Upper lobe of left lung (tissue), 6 donors: ENCODE data around the gene YPEL3. TPM values are rescaled to one million over a fixed set of nuclear protein-coding genes. Genes with fewer than 3 reads are reported as not detected.
"Not testable (repeated sequence)": the region's sequence is repeated elsewhere in the genome, so short reads cannot be mapped to it uniquely, and the experiment has no call there.

Experiments
- ATAC-seq, 2 donors: fragments of 200-7000 bp; cut with Tn5 transposase; one replicate each; pipeline ENCODE4 v1.9.1; 2022; ENCODE audit warnings: mild to moderate bottlenecking in 2 of 2, moderate library complexity in 2 of 2; ENCODE audit not compliant: low FRiP score in 2 of 2
- DNase-seq, 2 donors: peaks; one replicate each; pipeline ENCODE4 v3.0.0-alpha.2; 2019 to 2020
- H3K27ac ChIP-seq, 4 donors: fragments of 200-600 bp; sonication (generic); one replicate each; pipeline ENCODE4 v1.5.1; 2016 to 2019
- H3K27me3 ChIP-seq, 4 donors: fragments of 200-600 bp; sonication (generic); one replicate each; pipeline ENCODE4 v1.5.1; 2017 to 2019
- H3K36me3 ChIP-seq, 4 donors: fragments of 200-600 bp; sonication (generic); one replicate each; pipeline ENCODE4 v1.5.1; 2016 to 2019
- H3K4me1 ChIP-seq, 4 donors: fragments of 200-600 bp; sonication (generic); one replicate each; pipeline ENCODE4 v1.5.1; 2018 to 2019
- H3K4me3 ChIP-seq, 4 donors: fragments of 200-600 bp; sonication (generic); one replicate each; pipeline ENCODE4 v1.5.1; 2017 to 2019; ENCODE audit warnings: mild to moderate bottlenecking in 2 of 4, moderate library complexity in 1 of 4
- H3K9me3 ChIP-seq, 4 donors: fragments of 200-600 bp; sonication (generic); one replicate each; pipeline ENCODE4 v1.5.1; 2018 to 2019
- CTCF ChIP-seq, 6 experiments: fragments of 450-650 bp in 4 of 6; fragments of 200-600 bp in 2 of 6; sonication (generic) in 2 of 6; IDR thresholded peaks; one replicate each; pipeline ENCODE4 v1.5.1; 2016 to 2019; ENCODE audit warnings: antibody characterized with exemption in 6 of 6
- EP300 ChIP-seq, 4 donors: sonication (generic); formaldehyde crosslinking; IDR thresholded peaks; one replicate each; pipeline ENCODE4 v1.5.1; 2017; ENCODE audit warnings: antibody characterized with exemption in 4 of 4, control low read depth in 2 of 4
- POLR2A ChIP-seq, 4 donors: fragments of 450-650 bp; IDR thresholded peaks; one replicate each; pipeline ENCODE4 v1.5.1; 2016 to 2017; ENCODE audit warnings: antibody characterized with exemption in 4 of 4, mild to moderate bottlenecking in 2 of 4
- POLR2AphosphoS5 ChIP-seq, 2 donors: sonication (generic); formaldehyde crosslinking; IDR thresholded peaks; one replicate each; pipeline ENCODE4 v1.5.1; 2017; ENCODE audit warnings: antibody characterized with exemption in 2 of 2
- WGBS, 2 donors: methylation state at CpG; one replicate each; pipeline ENCODE4 v1.1.5; 2017 to 2018; 5-methylcytosine and 5-hydroxymethylcytosine counted together
- total RNA-seq, 6 donors: library from RNA; depleted of rRNA in 4 of 6; stranded (reverse); fragments of >200 nt in 4 of 6; gene quantifications; one replicate each; pipeline versions ENCODE4 v1.1.0 to v1.2.1, GENCODE V29; 2016 to 2021
- donor health status: DM: no; HTN: no; CAD: no; lungs with moderate emphysema.
- donor health status: DM: no; HTN: yes; CAD: no; lungs with severe emphysema.

The YPEL3 gene
- total RNA-seq, 6 donors from 2014 or later = 81.5 to 228 (median 116) TPM

GRCh38 chr16:30120340-30121105, 24.5 kb upstream of the YPEL3 start:
- no peaks in the 10 kb centered on the region for H3K9me3 ChIP-seq
- DNase-seq (no peak), ATAC-seq (no peak)
- peak overlapping the region in 3 of 4 donors; percentile 88 to 99 (median 95) for H3K27ac ChIP-seq
- TF ChIP-seq EP300 (IDR thresholded peaks at IDR 0.05) = no peak
- no peak for TF ChIP-seq POLR2A (IDR thresholded peaks at IDR 0.05)
- no peak for TF ChIP-seq POLR2AphosphoS5 (IDR thresholded peaks at IDR 0.05)
- peaks cover 10 to 55% (median 32%) of the 10 kb centered on the region in 4 donors for H3K36me3 ChIP-seq
- 90 to 93% methylated on average over 3 of the region's 3 CpGs for WGBS, 2 donors
- peaks cover 23 to 37% (median 30%) of the 10 kb centered on the region in 4 donors for H3K4me1 ChIP-seq
- H3K27me3 ChIP-seq = no peaks in the 10 kb centered on the region
- H3K4me3 ChIP-seq = no peak overlapping the region

GRCh38 chr16:30119428-30119827, 23.4 kb upstream of the YPEL3 start:
- 89 to 91% methylated on average over 2 of the region's 2 CpGs for WGBS, 2 donors
- DNase-seq (no peak), ATAC-seq (no peak)
- no peaks in the 10 kb centered on the region for H3K27me3 ChIP-seq
- no peaks in the 10 kb centered on the region for H3K9me3 ChIP-seq
- no peak for TF ChIP-seq POLR2A (IDR thresholded peaks at IDR 0.05)
- TF ChIP-seq CTCF (IDR thresholded peaks at IDR 0.05) = no peak
- TF ChIP-seq POLR2AphosphoS5 (IDR thresholded peaks at IDR 0.05) = no peak
- no peak for TF ChIP-seq EP300 (IDR thresholded peaks at IDR 0.05)
- H3K4me3 ChIP-seq = no peak overlapping the region
- H3K4me1 ChIP-seq = peaks cover 27 to 46% (median 34%) of the 10 kb centered on the region in 4 donors
- H3K27ac ChIP-seq = peak overlapping the region in 1 of 4 donors; percentile 78
- H3K36me3 ChIP-seq = peaks cover 10 to 66% (median 39%) of the 10 kb centered on the region in 4 donors

GRCh38 chr16:30117768-30118167, 21.8 kb upstream of the YPEL3 start:
- H3K4me3 ChIP-seq = no peak overlapping the region
- no peak for TF ChIP-seq CTCF (IDR thresholded peaks at IDR 0.05)
- TF ChIP-seq POLR2AphosphoS5 (IDR thresholded peaks at IDR 0.05) = no peak
- no peak for TF ChIP-seq POLR2A (IDR thresholded peaks at IDR 0.05)
- no peak for TF ChIP-seq EP300 (IDR thresholded peaks at IDR 0.05)
- H3K27me3 ChIP-seq = no peaks in the 10 kb centered on the region
- no peaks in the 10 kb centered on the region for H3K9me3 ChIP-seq
- peaks cover 10 to 82% (median 52%) of the 10 kb centered on the region in 4 donors for H3K36me3 ChIP-seq
- ATAC-seq = no peak
- peaks cover 28 to 58% (median 36%) of the 10 kb centered on the region in 4 donors for H3K4me1 ChIP-seq
- no peak for DNase-seq
- 95 to 96% methylated on average over 4 to 7 of the region's 10 CpGs for WGBS, 2 donors
- H3K27ac ChIP-seq = no peak overlapping the region

- no peak overlapping the region for H3K27ac ChIP-seq
- DNase-seq (no peak), ATAC-seq (no peak)
- H3K9me3 ChIP-seq = no peaks in the 10 kb centered on the region
- 91 to 96% methylated on average over 13 to 14 of the region's 16 CpGs for WGBS, 2 donors
- TF ChIP-seq CTCF (IDR thresholded peaks at IDR 0.05) = no peak
- TF ChIP-seq POLR2AphosphoS5 (IDR thresholded peaks at IDR 0.05) = no peak
- no peak for TF ChIP-seq POLR2A (IDR thresholded peaks at IDR 0.05)
- no peak for TF ChIP-seq EP300 (IDR thresholded peaks at IDR 0.05)
- H3K27me3 ChIP-seq = no peaks in the 10 kb centered on the region
- peaks cover 10 to 94% (median 60%) of the 10 kb centered on the region in 4 donors for H3K36me3 ChIP-seq
- no peak overlapping the region for H3K4me3 ChIP-seq
- H3K4me1 ChIP-seq = peaks cover 16 to 51% (median 27%) of the 10 kb centered on the region in 4 donors
These were observed 20.5 kb upstream of the YPEL3 start for GRCh38 chr16:30116291-30117207.

GRCh38 chr16:30115238-30115637, 19.2 kb upstream of the YPEL3 start:
- Histone ChIP-seq H3K27me3 (no peaks in the 10 kb centered on the region), H3K9me3 (no peaks in the 10 kb centered on the region), H3K4me1 (peaks cover 9 to 38% (median 17%) of the 10 kb centered on the region in 4 donors), H3K4me3 (no peak overlapping the region), H3K27ac (peak overlapping the region in 3 of 4 donors; percentile 10 to 67 (median 36)), H3K36me3 (peaks cover 10 to 97% (median 66%) of the 10 kb centered on the region in 4 donors)
- no peak for TF ChIP-seq EP300 (IDR thresholded peaks at IDR 0.05)
- TF ChIP-seq POLR2A (IDR thresholded peaks at IDR 0.05) = no peak
- no peak for TF ChIP-seq CTCF (IDR thresholded peaks at IDR 0.05)
- TF ChIP-seq POLR2AphosphoS5 (IDR thresholded peaks at IDR 0.05) = no peak
- DNase-seq (peak in 1 of 2 donors; percentile 72), ATAC-seq (peak; percentile 2 to 64)
- 71 to 77% methylated on average over 7 of the region's 7 CpGs for WGBS, 2 donors

- DNase-seq, H3K27me3 ChIP-seq, H3K9me3 ChIP-seq, ATAC-seq, H3K4me3 ChIP-seq: not testable (repeated sequence)
- WGBS, 2 donors = 87 to 92% methylated on average over 7 of the region's 7 CpGs
- Histone ChIP-seq H3K4me1 (peaks cover 9 to 34% (median 15%) of the 10 kb centered on the region in 4 donors), H3K27ac (peak overlapping the region in 3 of 4 donors; percentile 30 to 67 (median 66)), H3K36me3 (peaks cover 10 to 97% (median 64%) of the 10 kb centered on the region in 4 donors)
These were observed 18.8 kb upstream of the YPEL3 start for GRCh38 chr16:30114833-30115232.
